ENCODE results near the gene ZFYVE19. TPM values are rescaled to one million over a fixed set of nuclear protein-coding genes. Genes with fewer than 3 reads are reported as not detected.
A peak's percentile ranks its signal among the peaks of the same experiment; 100 is the strongest.

ZFYVE19 gene
- total and polyA plus RNA-seq, 2 of the 4 experiments (the other 2 are of a cell fraction) = 22.6 to 29.6 TPM

GRCh38 chr15:40819048-40819447, 12.2 kb downstream of the ZFYVE19 start:
- Histone ChIP-seq H3K23ac (ENCODE audit: low read depth, low read length) (no peak overlapping the region), H2BK5ac (ENCODE audit: low read depth, low read length, poor library complexity, severe bottlenecking) (no peak overlapping the region), H3K4ac (ENCODE audit: low read depth, low read length) (no peak overlapping the region), H2BK15ac (ENCODE audit: low read depth, low read length) (no peak overlapping the region), H2AK9ac (replicated peaks; ENCODE audit: low read depth, low read length, poor library complexity) (no peak overlapping the region), H4K5ac (ENCODE audit: low read depth, low read length) (no peak overlapping the region), H2AFZ (replicated peaks; ENCODE audit: low read length, poor library complexity) (no peak overlapping the region), H3K79me1 (ENCODE audit: low read depth in 1 of 2, low read length in 2 of 2) (no peaks in the 10 kb centered on the region), H3K4me2 (ENCODE audit: low read depth, low read length) (no peak overlapping the region), H3K4me1 (ENCODE audit: control insufficient read depth, insufficient read depth, low read length) (no peaks in the 10 kb centered on the region), H3K56ac (ENCODE audit: extremely low read depth, insufficient read depth, low read length) (no peak overlapping the region), H2BK120ac (ENCODE audit: low read depth, low read length) (no peak overlapping the region), H3K27ac (ENCODE audit: insufficient read depth, low read length) (no peak overlapping the region), H4K8ac (ENCODE audit: low read depth in 2 of 2, low read length in 2 of 2) (no peak overlapping the region), H3K4me3 (ENCODE audit: insufficient read depth, low read depth, low read length) (no peak overlapping the region), H3K27me3 (ENCODE audit: control insufficient read depth, insufficient read depth, low read length) (no peaks in the 10 kb centered on the region), H3K9ac (ENCODE audit: low read depth, low read length) (no peak overlapping the region), H3K9me3 (ENCODE audit: control insufficient read depth, insufficient read depth, low read length) (no peaks in the 10 kb centered on the region), H2BK20ac (ENCODE audit: low read depth, low read length) (no peak overlapping the region), H2AK5ac (ENCODE audit: low read depth, low read length) (no peak overlapping the region), H3K14ac (replicated peaks; ENCODE audit: low read depth, low read length) (no peak overlapping the region), H3K9me1 (ENCODE audit: insufficient read depth, low read length) (0 out of 2 replicates have a peak, but pooled peaks cover 4% of the 10 kb centered on the region), H3K18ac (ENCODE audit: low read depth, low read length) (no peak overlapping the region), H4K91ac (ENCODE audit: insufficient read depth, low read depth, low read length) (no peak overlapping the region), H4K20me1 (ENCODE audit: insufficient read depth, low read length) (no peaks in the 10 kb centered on the region), H3K36me3 (ENCODE audit: control insufficient read depth, insufficient read depth, low read length) (peaks cover 3% of the 10 kb centered on the region)
- ChIA-PET CTCF (no interaction called here), POLR2A (ENCODE audit: unreplicated experiment) (no interaction called here)
- BruUV-seq (replicated peaks) = no TSS peak
- dilution Hi-C loops (cut with HindIII; ENCODE audit: low sequenced_read_pairs, unreplicated experiment) = no loop called here
- DNase-seq (no peak), ATAC-seq (ENCODE audit: low read depth) (no peak)
- 0% methylated on average over 1 of the region's 7 CpGs; no CpG with 5 or more reads in 1 of the 2 experiments for WGBS, 2 experiments (ENCODE audit: extremely low coverage in 2 of 2, insufficient read length in 1 of 2)
- in situ Hi-C loops (cut with MboI; ENCODE audit: low sequenced_read_pairs) = no loop called here
- TF ChIP-seq MAFK (IDR thresholded peaks at IDR 0.05; ENCODE audit: low read depth, low read length) (peak; percentile 47), RAD21 (IDR thresholded peaks at IDR 0.05; ENCODE audit: low read length) (no peak)
- intact Hi-C loops (cut with micrococcal nuclease) = no loop called here
